Smooth muscle cell of the pulmonary artery (primary cell): ENCODE results near the gene SLC12A7. TPM values are rescaled to one million over a fixed set of nuclear protein-coding genes. Genes with fewer than 3 reads are reported as not detected.

Experiments
- total RNA-seq: library from RNA; depleted of rRNA; stranded (reverse); fragments of >200 nt; gene quantifications from 2 replicates; pipeline ENCODE4 v1.2.3, GENCODE V29; 2014

The SLC12A7 gene
- 20.9 and 30.8 TPM in 2 replicates for total RNA-seq

GRCh38 chr5:1111727-1112289, at the start of gene SLC12A7:
Gene SLC12A7 (minus strand): TSS chr5:1112063. CDS start chr5:1111991, 72 bp downstream.

GRCh38 chr5:1008451-1009358, 103.2 kb downstream of the SLC12A7 start, which contains the start of gene NKD2:
Gene NKD2 (plus strand): TSS chr5:1008802. CDS start chr5:1009058, 256 bp downstream.

Other genes with a start within 250 kb of the SLC12A7 start
- 30.5 and 43.3 TPM in 2 replicates for gene BRD9, start 219.3 kb downstream of the SLC12A7 start, total RNA-seq
- gene TRIP13, start 219.2 kb downstream of the SLC12A7 start, total RNA-seq: 6.4 and 8.2 TPM in 2 replicates
- 0.50 and 3.5 TPM in 2 replicates for gene NKD2, start 103.3 kb downstream of the SLC12A7 start, total RNA-seq
- gene SLC6A19, start 89.5 kb upstream of the SLC12A7 start, total RNA-seq: not detected in 2 replicates
- not detected in 2 replicates for gene SLC6A18, start 113.3 kb upstream of the SLC12A7 start, total RNA-seq
- not detected in 2 replicates for gene TERT, start 183.0 kb upstream of the SLC12A7 start, total RNA-seq
- gene CLPTM1L, start 233.0 kb upstream of the SLC12A7 start, total RNA-seq: 341 and 425 TPM in 2 replicates